RWPE2 (cell line): ENCODE data around the gene SMAD3.

Source experiments
- ATAC-seq: fragments of 200-7000 bp; cut with Tn5 transposase; 3 replicates; pipeline ENCODE4 v1.9.1; 2021; ENCODE audit warnings: low read depth
- DNase-seq: peaks from one replicate; pipeline ENCODE4 v3.0.0-alpha.2; 2020; ENCODE audit warnings: low spot score
- H3K27ac ChIP-seq: fragments of 450-650 bp; 2 replicates; pipeline ENCODE4 v1.5.1; 2017; ENCODE audit warnings: mild to moderate bottlenecking; ENCODE audit not compliant: poor library complexity, severe bottlenecking
- H3K27me3 ChIP-seq: fragments of 250-450 bp; sonication (Bioruptor Pico); 2 replicates; pipeline ENCODE4 v1.5.1; 2021; ENCODE audit warnings: mild to moderate bottlenecking, moderate library complexity; ENCODE audit not compliant: insufficient read depth, poor library complexity, severe bottlenecking
- H3K36me3 ChIP-seq: fragments of 250-450 bp; sonication (Bioruptor Pico); 2 replicates; pipeline ENCODE4 v1.5.1; 2020; ENCODE audit warnings: low read depth, mild to moderate bottlenecking, moderate library complexity
- H3K4me1 ChIP-seq: fragments of 250-450 bp; sonication (Bioruptor Pico); 2 replicates; pipeline ENCODE4 v1.5.1; 2021; ENCODE audit warnings: mild to moderate bottlenecking, moderate library complexity; ENCODE audit not compliant: insufficient read depth, poor library complexity, severe bottlenecking
- H3K4me3 ChIP-seq: fragments of 250-450 bp; sonication (Bioruptor Pico); 2 replicates; pipeline ENCODE4 v1.5.1; 2021; ENCODE audit warnings: mild to moderate bottlenecking, moderate library complexity; ENCODE audit not compliant: severe bottlenecking
- H3K9me3 ChIP-seq: fragments of 250-450 bp; sonication (Bioruptor Pico); 2 replicates; pipeline ENCODE4 v1.5.1; 2021; ENCODE audit warnings: mild to moderate bottlenecking, moderate library complexity; ENCODE audit not compliant: severe bottlenecking
- CTCF ChIP-seq: fragments of 450-650 bp; IDR thresholded peaks from one replicate; pipeline ENCODE4 v1.5.1; 2017; ENCODE audit warnings: mild to moderate bottlenecking, moderate library complexity; ENCODE audit not compliant: poor library complexity, severe bottlenecking

Gene SMAD3

GRCh38 chr15:67166280-67167009 is 101.0 kb downstream of the SMAD3 start:
- DNase-seq (no peak), ATAC-seq (peak; percentile 34; the same call in 2 of the 3 replicates)
- H3K36me3 ChIP-seq, result peaks cover 88% of the 10 kb centered on the region
- TF ChIP-seq CTCF, result no peak
- H3K4me1 ChIP-seq, result peaks cover 3% of the 10 kb centered on the region
- no peak overlapping the region for H3K27ac ChIP-seq
- no peaks in the 10 kb centered on the region for H3K9me3 ChIP-seq
- no peaks in the 10 kb centered on the region for H3K27me3 ChIP-seq
- H3K4me3 ChIP-seq, result no peak overlapping the region

GRCh38 chr15:67167091-67167490 is 101.7 kb downstream of the SMAD3 start:
- Histone ChIP-seq H3K4me1 (peaks cover 3% of the 10 kb centered on the region), H3K27ac (no peak overlapping the region), H3K36me3 (peaks cover 88% of the 10 kb centered on the region), H3K27me3 (no peaks in the 10 kb centered on the region), H3K4me3 (no peak overlapping the region), H3K9me3 (no peaks in the 10 kb centered on the region)
- ATAC-seq (no peak), DNase-seq (no peak)
- TF ChIP-seq CTCF, result no peak

- H3K4me3 ChIP-seq, result no peak overlapping the region
- no peak overlapping the region for H3K27ac ChIP-seq
- peaks cover 84% of the 10 kb centered on the region for H3K36me3 ChIP-seq
- H3K9me3 ChIP-seq, result no peaks in the 10 kb centered on the region
- ATAC-seq (no peak), DNase-seq (no peak)
- H3K4me1 ChIP-seq, result peaks cover 4% of the 10 kb centered on the region
- H3K27me3 ChIP-seq, result no peaks in the 10 kb centered on the region
- no peak for TF ChIP-seq CTCF
Observed at GRCh38 chr15:67168694-67169093, 103.3 kb downstream of the SMAD3 start.

- no peaks in the 10 kb centered on the region for H3K9me3 ChIP-seq
- TF ChIP-seq CTCF, result no peak
- H3K36me3 ChIP-seq, result peaks cover 77% of the 10 kb centered on the region
- no peak for ATAC-seq
- DNase-seq, result no peak
- H3K27me3 ChIP-seq, result no peaks in the 10 kb centered on the region
- H3K4me3 ChIP-seq, result no peak overlapping the region
- H3K4me1 ChIP-seq, result peaks cover 19% of the 10 kb centered on the region
- no peak overlapping the region for H3K27ac ChIP-seq
Observed at GRCh38 chr15:67170143-67170925, 104.9 kb downstream of the SMAD3 start.
